ENCODE measurements around the gene CAMK4.

DNA sequence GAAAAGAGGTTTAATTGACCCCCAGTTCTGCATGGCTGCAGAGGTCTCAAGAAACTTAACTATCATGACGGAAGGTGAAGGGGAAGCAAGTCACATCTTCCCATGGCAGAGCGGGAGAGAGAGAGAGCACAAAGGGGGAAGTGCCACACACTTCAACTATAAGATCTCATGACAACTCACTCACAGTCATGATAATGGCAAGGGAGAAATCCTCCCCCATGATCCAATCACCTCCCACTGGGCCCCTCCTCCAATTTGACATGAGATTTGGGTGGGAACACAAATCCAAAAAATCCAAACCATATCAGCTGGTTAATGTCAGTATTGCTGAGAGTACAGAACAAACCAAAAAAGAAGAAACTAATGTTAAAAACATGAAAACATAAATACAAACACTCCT, 168.0 kb downstream of the CAMK4 start:
- TF ChIP-seq NR2C2 (CRISPR knock-in tag; IDR thresholded peaks at IDR 0.05), result no peak
- no peak for TF ChIP-seq SMAD3 (CRISPR knock-in tag; IDR thresholded peaks at IDR 0.05; ENCODE audit: borderline replicate concordance)
- TF ChIP-seq, protein P1, sequence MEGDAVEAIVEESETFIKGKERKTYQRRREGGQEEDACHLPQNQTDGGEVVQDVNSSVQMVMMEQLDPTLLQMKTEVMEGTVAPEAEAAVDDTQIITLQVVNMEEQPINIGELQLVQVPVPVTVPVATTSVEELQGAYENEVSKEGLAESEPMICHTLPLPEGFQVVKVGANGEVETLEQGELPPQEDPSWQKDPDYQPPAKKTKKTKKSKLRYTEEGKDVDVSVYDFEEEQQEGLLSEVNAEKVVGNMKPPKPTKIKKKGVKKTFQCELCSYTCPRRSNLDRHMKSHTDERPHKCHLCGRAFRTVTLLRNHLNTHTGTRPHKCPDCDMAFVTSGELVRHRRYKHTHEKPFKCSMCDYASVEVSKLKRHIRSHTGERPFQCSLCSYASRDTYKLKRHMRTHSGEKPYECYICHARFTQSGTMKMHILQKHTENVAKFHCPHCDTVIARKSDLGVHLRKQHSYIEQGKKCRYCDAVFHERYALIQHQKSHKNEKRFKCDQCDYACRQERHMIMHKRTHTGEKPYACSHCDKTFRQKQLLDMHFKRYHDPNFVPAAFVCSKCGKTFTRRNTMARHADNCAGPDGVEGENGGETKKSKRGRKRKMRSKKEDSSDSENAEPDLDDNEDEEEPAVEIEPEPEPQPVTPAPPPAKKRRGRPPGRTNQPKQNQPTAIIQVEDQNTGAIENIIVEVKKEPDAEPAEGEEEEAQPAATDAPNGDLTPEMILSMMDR (IDR thresholded peaks at IDR 0.05), result no peak
- no peak for TF ChIP-seq CBFB (CRISPR knock-in tag; IDR thresholded peaks at IDR 0.05; ENCODE audit: low read depth)
- TF ChIP-seq, protein P2, sequence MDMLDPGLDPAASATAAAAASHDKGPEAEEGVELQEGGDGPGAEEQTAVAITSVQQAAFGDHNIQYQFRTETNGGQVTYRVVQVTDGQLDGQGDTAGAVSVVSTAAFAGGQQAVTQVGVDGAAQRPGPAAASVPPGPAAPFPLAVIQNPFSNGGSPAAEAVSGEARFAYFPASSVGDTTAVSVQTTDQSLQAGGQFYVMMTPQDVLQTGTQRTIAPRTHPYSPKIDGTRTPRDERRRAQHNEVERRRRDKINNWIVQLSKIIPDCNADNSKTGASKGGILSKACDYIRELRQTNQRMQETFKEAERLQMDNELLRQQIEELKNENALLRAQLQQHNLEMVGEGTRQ (CRISPR knock-in tag; IDR thresholded peaks at IDR 0.05), result no peak
- no peak for TF ChIP-seq FOXJ3 (CRISPR knock-in tag; IDR thresholded peaks at IDR 0.05; ENCODE audit: borderline replicate concordance)
- no peak for TF ChIP-seq ESRRA (CRISPR knock-in tag; IDR thresholded peaks at IDR 0.05; ENCODE audit: borderline replicate concordance)
- no peak for TF ChIP-seq JAZF1 (CRISPR knock-in tag; IDR thresholded peaks at IDR 0.05)
- no peak for TF ChIP-seq ELF4 (CRISPR knock-in tag; IDR thresholded peaks at IDR 0.05; ENCODE audit: low read depth)
- no peak for TF ChIP-seq NFYB (CRISPR knock-in tag; conservative IDR thresholded peaks at IDR 0.05; ENCODE audit: low read depth)
- TF ChIP-seq NFATC4 (CRISPR knock-in tag; IDR thresholded peaks at IDR 0.05), result no peak
- TF ChIP-seq, protein P3, sequence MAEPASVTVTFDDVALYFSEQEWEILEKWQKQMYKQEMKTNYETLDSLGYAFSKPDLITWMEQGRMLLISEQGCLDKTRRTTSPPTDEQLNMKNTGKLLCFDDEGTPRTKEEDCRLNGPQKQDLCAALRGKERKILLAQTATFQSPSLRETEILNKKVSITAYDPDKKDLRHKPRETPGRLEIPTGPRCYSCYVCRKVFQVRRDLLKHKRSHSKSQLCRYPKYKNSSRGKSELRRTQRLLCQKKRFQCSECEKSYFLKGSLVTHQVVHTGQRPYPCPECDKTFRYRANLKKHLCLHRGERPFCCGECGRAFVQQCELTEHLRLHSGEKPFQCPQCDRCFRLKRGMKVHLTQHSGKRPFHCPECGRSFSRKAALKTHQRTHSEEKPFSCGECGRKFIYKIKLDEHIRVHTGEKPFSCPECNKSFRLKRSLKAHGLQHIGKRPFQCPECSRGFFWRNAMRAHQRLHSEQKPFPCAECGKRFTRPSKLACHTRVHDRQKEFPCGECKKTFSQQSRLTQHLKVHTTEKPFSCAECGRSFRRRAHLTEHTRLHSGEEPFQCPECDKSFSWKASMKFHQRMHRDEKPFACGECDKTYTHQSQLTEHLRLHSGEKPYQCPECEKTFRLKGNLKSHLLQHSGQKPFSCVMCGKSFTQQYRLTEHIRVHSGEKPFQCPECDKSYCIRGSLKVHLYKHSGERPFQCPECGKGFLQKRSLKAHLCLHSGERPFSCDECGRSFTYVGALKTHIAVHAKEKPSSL (CRISPR knock-in tag; conservative IDR thresholded peaks at IDR 0.05), result no peak
- TF ChIP-seq, protein P4, sequence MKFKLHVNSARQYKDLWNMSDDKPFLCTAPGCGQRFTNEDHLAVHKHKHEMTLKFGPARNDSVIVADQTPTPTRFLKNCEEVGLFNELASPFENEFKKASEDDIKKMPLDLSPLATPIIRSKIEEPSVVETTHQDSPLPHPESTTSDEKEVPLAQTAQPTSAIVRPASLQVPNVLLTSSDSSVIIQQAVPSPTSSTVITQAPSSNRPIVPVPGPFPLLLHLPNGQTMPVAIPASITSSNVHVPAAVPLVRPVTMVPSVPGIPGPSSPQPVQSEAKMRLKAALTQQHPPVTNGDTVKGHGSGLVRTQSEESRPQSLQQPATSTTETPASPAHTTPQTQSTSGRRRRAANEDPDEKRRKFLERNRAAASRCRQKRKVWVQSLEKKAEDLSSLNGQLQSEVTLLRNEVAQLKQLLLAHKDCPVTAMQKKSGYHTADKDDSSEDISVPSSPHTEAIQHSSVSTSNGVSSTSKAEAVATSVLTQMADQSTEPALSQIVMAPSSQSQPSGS (CRISPR knock-in tag; IDR thresholded peaks at IDR 0.05; ENCODE audit: borderline replicate concordance, low read depth), result no peak
